GM19468 (cell line): ENCODE data around the gene TSHZ3.

Experiments
- ATAC-seq: cut with Tn5 transposase; IDR thresholded peaks from one replicate; pipeline ENCODE4 v1.9.1; 2021; ENCODE audit warnings: mild to moderate bottlenecking, moderate library complexity, moderate number of reproducible peaks; ENCODE audit not compliant: unreplicated experiment; ENCODE audit errors: extremely low read depth

TSHZ3 gene

GRCh38 chr19:31296741-31297390 is 52.4 kb downstream of the TSHZ3 start:
- ATAC-seq = no peak

GRCh38 chr19:31294189-31294588 is 55.0 kb downstream of the TSHZ3 start:
- no peak for ATAC-seq

GRCh38 chr19:31292639-31293185 is 56.5 kb downstream of the TSHZ3 start:
- ATAC-seq = no peak

GRCh38 chr19:31290931-31291590 is 58.2 kb downstream of the TSHZ3 start:
- no peak for ATAC-seq

GRCh38 chr19:31289976-31290375 is 59.3 kb downstream of the TSHZ3 start:
- ATAC-seq = no peak

GRCh38 chr19:31289381-31289880 is 59.8 kb downstream of the TSHZ3 start:
- ATAC-seq = no peak

GRCh38 chr19:31286491-31286890 is 62.7 kb downstream of the TSHZ3 start:
- no peak for ATAC-seq

- no peak for ATAC-seq
These were observed 63.5 kb downstream of the TSHZ3 start for GRCh38 chr19:31285744-31286143.

GRCh38 chr19:31284621-31285020 is 64.6 kb downstream of the TSHZ3 start:
- ATAC-seq = no peak

GRCh38 chr19:31283701-31284100 is 65.5 kb downstream of the TSHZ3 start:
- no peak for ATAC-seq

- ATAC-seq = no peak
These were observed 66.9 kb downstream of the TSHZ3 start for GRCh38 chr19:31282346-31282745.

GRCh38 chr19:31280287-31281006 is 68.8 kb downstream of the TSHZ3 start:
- no peak for ATAC-seq

GRCh38 chr19:31279436-31279765 is 69.8 kb downstream of the TSHZ3 start:
- no peak for ATAC-seq

- ATAC-seq = no peak
These were observed 70.4 kb downstream of the TSHZ3 start for GRCh38 chr19:31278555-31279435.

GRCh38 chr19:31277516-31277915 is 71.7 kb downstream of the TSHZ3 start:
- no peak for ATAC-seq

- no peak for ATAC-seq
These were observed 72.4 kb downstream of the TSHZ3 start for GRCh38 chr19:31276831-31277230.

GRCh38 chr19:31275068-31275334 is 74.2 kb downstream of the TSHZ3 start:
- no peak for ATAC-seq

- no peak for ATAC-seq
These were observed 74.8 kb downstream of the TSHZ3 start for GRCh38 chr19:31274251-31275067.

- ATAC-seq = no peak
These were observed 76.6 kb downstream of the TSHZ3 start for GRCh38 chr19:31272583-31273106.
